Loucy (cell line): ENCODE data around the gene ADARB2.

Experiments
- EZH2phosphoT487 ChIP-seq: fragments of 200-600 bp; IDR thresholded peaks from 2 replicates; pipeline ENCODE4 v1.6.1; 2018; ENCODE audit warnings: antibody characterized with exemption, mild to moderate bottlenecking, moderate library complexity, borderline replicate concordance
- TF ChIP-seq, protein P1 (sequence below): fragments of 200-600 bp; sonication (generic); conservative IDR thresholded peaks from 2 replicates; pipeline ENCODE4 v1.5.1; 2014; ENCODE audit warnings: mild to moderate bottlenecking, antibody characterized with exemption, low read length

DNA sequence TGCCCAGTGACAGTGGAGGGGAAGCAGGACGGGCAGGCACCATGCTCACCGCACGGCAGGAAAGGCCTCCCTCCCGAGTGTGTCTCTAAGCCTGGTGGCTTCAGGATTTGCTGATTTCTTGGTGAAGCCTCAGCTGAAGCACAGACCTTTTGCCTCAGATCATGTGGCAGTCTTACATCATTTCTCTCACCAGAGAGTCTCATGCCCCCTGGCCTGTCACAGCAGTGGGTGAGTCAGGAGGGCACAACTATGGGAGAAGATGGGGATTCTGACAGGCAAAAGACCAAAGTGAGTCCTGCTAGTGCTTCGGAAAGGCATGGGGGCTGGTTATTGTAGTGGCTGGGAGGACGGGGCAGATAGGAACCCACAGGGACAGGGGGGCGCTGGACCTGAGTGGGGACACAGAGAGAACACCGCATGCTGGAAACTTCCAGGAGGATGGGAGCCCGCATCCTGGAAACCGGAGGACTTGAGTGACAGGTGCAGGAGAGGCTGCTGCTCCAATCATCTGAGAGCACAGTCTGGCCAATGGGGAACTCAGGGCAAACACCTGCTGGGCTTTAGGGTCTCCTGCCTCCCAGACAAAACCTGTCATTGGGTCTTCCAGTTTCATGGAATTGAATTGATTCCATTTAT is 166.8 kb downstream of the ADARB2 start:
- TF ChIP-seq, protein P1, sequence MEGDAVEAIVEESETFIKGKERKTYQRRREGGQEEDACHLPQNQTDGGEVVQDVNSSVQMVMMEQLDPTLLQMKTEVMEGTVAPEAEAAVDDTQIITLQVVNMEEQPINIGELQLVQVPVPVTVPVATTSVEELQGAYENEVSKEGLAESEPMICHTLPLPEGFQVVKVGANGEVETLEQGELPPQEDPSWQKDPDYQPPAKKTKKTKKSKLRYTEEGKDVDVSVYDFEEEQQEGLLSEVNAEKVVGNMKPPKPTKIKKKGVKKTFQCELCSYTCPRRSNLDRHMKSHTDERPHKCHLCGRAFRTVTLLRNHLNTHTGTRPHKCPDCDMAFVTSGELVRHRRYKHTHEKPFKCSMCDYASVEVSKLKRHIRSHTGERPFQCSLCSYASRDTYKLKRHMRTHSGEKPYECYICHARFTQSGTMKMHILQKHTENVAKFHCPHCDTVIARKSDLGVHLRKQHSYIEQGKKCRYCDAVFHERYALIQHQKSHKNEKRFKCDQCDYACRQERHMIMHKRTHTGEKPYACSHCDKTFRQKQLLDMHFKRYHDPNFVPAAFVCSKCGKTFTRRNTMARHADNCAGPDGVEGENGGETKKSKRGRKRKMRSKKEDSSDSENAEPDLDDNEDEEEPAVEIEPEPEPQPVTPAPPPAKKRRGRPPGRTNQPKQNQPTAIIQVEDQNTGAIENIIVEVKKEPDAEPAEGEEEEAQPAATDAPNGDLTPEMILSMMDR: no peak
- no peak for TF ChIP-seq EZH2phosphoT487
